Activated CD8-positive, alpha-beta memory T cell treated with anti-CD3 and anti-CD28 coated beads for 4 hours (primary cell): ENCODE measurements around the gene OR6A2.

Source experiments
- DNase-seq, 2 donors: peaks; one replicate each; pipeline ENCODE4 v3.0.0-alpha.2; 2020; ENCODE audit warnings: low read depth in 2 of 2

Gene OR6A2

DNA sequence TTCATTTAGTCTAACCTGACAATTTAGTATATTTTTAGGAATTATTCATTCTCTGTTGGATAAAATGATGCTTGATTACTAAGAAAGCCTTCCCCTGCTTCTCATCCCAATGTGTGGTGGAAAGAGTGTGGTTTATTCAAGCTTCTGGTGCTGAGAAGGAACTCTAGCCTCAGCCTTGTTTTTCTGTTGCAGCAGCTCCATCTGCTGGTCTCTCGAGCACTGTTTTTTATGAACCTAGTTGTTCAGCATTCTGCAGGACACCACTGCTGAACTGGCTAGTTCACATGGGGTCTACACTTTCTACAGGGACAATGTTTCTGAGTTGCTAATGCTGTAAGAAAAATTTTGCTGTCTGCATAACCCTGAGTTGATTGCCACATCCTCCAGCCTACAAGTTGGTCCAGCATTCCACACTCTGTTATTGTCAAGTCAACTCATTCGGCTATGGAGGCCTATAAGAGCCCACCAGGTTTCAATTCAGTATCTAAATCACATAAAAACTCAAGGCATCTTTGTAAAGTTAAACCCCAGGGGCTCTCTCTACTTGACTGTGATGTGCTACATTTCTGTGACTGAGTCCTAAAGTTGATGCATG lies 42.0 kb downstream of the OR6A2 start:
- peak; percentile 17 to 35 for DNase-seq

DNA sequence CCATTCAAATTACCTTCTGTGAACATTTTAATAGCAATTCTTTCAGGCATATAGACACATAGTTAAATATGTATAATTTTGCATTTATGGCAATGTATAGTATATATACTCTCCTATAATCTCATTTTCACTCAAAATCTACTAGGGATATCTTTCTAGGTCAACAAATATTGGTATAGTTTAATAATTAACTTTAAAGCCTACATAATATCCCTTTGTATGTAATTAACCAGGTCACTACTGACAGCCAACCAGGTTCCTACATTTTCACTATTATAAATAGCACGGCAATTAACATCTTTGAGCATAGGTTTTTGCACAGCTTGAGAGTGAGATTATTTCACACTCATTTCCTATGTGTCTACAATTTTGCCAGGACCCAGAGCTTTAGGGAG lies 43.5 kb downstream of the OR6A2 start:
- DNase-seq: no peak

DNA sequence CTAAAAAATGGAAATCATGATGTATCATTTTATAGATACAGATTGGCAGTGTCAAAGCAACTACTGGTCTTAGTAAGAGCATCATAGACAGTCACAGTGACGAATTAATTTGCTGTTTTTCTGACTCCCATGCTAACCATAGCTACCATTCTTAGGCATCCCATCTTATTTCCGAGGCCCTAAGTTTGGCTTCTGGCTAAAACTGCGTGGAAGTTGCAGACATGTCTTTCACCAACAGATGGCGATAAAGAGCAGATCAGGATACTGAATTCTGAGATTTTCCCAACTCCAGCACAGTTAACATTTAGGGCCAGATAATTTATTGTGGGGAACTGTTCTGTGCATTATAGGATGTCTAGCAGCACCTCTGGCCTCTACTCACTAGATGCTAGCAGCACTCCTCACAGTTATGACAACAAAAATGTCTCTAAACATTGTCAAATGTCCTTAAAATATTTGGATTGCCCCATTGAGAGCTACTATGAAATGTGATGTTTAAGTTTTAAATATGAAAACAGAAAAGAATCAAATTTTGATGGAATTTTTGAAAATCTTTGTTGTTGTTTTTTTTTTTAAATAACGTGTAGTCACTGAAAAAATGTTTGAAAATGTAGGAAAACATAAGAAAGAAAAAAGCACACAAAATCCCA lies 44.1 kb downstream of the OR6A2 start:
- DNase-seq: no peak

DNA sequence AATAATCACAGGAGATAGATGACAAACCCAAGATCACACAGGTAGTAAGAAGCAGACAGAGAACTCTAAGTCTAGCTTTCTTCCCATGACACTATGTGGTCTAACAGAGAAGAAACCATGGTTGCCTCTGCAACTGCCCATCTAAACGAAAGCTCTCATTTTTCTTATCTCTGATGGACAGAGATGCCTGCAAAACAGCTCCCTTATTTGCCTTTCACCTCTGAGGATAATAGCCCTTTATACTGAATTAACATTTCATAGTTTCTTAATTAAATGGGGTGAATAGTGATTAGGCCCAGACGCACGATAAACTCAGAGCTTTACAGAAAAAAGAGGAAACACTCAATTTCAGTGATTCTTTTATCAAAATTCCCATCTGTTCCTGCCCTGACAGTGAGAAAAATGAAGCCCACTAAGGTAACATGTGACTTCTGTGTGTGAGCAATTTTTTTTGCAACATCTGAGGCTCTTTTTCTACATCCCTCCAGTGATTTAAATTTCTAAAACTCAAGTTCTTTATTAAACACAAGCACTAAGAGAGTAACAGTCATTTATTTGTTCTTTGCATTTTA lies 52.3 kb downstream of the OR6A2 start:
- no peak for DNase-seq

DNA sequence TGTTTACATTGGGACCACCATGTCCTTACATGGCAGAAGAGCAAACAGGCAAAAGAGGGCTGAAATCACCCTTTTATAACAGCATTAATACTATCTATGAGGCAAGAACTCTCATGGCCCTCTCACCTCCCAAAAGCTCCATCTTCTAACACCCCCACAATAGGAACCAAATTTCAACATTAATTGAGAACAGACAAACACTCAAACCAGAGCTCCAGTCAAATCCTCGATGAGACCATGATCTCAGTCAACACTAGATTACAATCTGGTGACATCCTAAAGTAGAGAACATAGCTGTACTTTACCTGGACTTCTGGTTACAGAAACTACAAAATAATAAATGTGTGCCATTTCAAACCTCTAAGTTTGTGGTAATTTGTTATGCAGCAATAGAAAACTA lies 52.9 kb downstream of the OR6A2 start:
- no peak for DNase-seq

DNA sequence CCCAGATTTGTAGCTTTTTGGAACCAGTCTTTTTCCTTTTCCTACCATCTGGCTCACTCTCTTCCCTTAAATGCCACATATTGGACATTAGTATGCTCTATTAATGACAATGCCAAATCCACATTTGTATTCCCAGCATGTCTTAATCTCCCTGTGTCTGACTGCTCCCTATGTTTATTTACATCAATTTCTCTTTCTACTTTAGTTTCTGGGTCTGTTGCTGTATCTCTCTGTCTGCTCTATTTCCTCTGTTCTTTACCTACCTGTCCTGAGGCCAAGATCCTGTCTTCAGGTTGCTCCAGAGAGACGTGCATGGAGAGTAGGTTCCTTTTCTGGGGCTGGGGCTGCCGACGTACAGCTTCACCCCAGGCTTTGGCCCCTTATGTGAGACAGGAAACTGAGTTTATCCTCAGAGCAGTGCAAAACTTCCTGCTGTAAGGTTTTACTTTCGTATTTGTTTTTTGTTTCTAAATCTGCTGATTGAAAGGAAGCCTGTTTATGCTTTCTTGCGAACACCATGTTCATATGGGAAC lies 53.3 kb downstream of the OR6A2 start:
- DNase-seq: no peak

DNA sequence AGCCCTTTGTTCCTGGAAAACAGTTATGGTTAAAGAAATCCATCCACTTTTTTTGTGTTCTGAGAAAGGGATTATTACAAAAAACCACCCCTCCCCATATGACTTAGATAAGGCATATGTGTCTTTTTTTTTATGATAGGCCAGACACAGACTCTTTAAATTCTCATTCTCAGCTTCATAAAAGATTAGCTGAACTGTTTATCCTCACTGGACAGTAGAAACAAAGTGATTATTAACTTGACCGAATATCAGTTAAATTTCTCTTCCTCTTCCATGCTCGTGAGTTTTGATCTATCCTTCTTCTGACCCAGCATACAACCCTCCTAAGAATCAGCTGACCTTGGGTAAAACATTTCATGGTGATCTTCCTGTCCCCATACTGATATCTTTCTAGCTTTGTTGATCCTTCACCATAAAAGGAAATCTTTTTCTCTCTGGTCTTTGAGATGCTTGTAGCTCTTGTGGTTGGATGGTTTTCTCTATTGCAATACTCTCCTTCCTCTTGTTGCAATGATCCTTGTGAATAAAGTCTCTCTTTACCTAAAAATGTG lies 53.9 kb downstream of the OR6A2 start:
- no peak for DNase-seq

DNA sequence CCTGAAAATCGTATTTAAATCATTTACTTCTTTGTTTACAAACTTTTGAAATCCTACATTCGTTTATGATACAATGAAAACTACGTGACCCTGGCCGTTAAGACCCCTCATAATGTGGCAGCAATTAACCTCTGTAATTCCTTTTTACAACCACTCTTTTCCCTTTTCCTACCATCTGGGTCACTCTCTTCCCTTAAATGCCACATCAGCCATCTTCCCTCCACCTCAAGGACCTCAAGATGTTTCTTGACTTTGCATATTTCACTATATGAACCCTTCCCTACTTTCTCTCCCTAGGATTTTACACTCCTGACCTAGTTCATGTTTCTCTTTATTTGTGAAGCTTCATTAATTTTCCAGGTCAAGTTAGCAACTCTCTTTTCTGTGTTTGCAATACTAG lies 54.5 kb downstream of the OR6A2 start:
- DNase-seq: no peak

DNA sequence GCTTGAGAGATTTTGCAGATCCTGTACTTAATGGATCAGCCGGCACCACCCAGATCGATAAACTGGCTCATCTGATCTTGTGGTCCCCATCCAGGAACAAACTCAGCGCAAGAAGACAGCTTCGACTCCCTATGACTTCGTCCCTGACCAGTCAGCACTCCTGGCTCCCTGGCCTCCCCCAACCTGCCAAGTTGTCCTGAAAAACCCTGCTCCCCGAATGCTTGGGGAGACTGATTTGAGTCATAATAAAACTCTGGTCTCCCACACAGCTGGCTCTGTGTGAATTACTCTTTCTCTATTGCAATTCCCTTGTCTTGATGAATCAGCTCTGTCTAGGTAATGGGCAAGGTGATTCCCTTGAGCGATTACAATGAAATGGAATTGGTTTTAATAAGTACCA lies 57.2 kb downstream of the OR6A2 start:
- DNase-seq: no peak
